Stimulated activated CD4-positive, alpha-beta T cell treated with anti-CD3 and anti-CD28 coated beads, Interleukin-1b, Interleukin-23, amount 100 ng/mL, for 48 hours (primary cell): Measurements from ENCODE around the gene PANK1.
"Not testable (repeated sequence)": the region's sequence is repeated elsewhere in the genome, so short reads cannot be mapped to it uniquely, and the experiment has no call there.

Experiments
- DNase-seq: peaks from one replicate; pipeline ENCODE4 v3.0.0-alpha.2; 2020

PANK1 gene

DNA sequence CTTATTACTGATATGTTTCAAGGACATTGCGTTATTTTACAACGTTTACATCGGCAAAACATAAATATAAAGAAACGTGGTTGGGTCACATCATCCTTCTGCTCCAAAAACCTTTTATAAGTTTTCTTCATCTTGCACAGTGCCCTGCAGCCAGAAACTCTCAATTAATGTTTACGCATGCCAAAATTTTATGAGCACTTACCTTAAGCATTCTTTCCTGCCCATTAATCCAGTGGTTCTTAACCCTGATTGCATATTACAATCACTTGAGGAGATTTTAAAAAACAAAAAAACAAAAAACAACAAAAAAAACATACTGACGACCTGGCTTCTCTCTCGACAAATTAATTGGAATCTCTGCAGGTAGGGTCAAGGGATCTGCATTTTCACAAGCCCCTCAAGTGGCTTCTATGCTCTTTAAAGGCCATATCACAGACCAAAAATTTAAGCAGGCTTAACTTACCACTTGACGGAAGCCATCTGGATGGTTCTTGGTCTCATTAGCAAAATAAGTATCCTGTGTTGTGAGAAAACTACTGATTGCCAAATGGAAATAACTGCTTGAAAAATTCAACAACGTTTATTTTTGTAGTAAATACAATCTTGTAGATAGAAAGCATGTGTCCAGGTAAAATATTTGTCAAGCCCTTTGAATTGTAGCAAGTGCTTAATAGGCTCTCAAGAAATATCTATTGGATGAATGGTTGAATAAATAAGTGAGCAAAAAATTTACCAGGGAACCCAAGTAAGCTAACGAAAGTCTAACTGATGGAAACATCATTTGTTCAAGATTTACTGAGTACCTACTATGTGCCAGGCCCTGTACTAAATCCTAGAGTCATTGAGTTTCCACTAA is 78.7 kb downstream of the PANK1 start:
- no peak for DNase-seq

DNA sequence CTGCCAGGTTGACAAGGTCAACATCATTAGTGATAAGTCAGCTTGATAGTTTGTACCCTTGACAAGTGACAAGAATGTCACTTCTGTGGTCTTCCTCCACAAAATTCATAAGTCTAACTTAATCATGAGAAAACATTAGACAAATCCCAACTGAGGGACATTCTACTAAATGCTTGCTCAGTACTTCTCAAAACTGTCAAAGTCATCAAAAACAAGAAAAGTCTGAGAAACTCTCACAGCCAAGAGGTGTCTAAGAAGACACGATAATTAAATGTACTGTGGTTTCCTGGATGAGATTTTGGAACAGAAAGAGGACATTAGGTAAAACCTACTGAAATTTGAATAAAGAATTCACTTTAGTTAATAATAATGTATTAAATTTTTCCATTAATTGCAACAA is 79.9 kb downstream of the PANK1 start:
- no peak for DNase-seq

- no peak for DNase-seq
Measured at GRCh38 chr10:89563861-89564478, 81.1 kb downstream of the PANK1 start.

DNA sequence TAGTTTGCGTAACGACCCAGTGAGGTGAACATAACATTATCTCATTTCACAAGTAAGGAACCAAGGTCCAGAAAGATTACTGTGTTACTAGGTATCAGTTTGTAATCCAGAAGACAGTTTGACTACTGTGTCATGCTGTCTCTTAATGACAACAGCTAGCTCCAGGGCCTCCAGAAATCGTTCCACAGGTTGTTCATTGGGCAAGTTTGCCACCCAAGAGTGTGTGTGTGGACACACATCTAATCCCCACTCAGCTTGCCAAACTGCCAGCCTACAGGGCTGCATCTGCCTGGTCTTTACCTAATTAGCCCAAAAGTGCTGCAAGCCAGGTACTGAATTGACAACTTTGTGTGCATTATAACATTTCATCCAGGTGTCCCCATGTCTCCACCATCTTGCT is 81.7 kb downstream of the PANK1 start:
- DNase-seq = no peak

- no peak for DNase-seq
Measured at GRCh38 chr10:89556600-89556999, 88.4 kb downstream of the PANK1 start.

GRCh38 chr10:89555688-89556445 is 89.2 kb downstream of the PANK1 start:
- DNase-seq = no peak

DNA sequence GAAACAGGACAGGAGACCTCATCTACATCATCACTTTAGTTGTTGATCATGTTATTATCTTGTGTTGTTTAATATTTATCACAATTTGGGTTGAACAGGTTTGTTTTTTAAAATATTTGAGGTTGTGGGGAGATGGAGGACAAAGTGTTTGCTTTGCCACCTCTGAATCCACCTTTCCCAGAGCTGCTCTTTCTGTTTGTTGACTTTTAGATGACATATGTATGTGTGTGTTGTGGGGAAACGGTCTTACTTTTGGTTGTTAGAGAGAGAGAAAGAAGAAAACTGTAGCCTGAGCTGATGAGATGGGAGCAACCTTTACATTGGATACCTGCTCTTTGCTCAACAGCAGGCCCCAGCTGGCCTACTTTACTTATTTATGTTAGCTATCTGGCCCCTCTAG is 90.6 kb downstream of the PANK1 start:
- DNase-seq = no peak

DNA sequence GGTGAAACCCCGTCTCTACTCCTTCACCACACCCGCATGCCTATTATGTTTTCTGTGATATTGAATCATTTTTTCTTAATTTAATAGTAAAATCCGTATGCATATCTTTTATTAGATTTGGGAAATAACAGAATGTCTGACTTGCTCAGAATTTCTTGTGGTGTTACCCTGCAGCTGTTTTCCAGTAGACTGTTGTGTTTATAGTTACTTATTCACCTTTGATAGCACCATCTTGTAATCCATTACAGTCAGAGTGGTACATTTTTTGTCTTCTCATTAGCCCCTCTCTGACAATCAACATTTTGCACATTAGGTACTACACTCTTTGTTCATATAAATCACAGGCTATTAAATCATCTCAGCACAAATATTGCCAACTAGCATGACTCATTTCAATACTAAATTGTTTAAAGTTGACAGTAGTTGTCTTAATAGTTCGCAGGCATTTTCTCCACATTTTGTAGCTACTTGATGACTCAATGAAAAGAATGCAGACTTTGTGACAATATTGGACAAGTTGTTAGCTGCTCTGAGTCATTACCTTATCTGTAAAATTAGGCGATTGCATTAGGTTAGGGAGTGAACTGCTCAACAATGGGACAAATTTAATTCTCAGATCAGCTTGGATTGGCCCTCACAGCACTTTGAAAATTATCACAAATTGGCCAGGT is 91.8 kb downstream of the PANK1 start:
- DNase-seq = no peak

GRCh38 chr10:89552213-89552612 is 92.8 kb downstream of the PANK1 start:
- no peak for DNase-seq

DNA sequence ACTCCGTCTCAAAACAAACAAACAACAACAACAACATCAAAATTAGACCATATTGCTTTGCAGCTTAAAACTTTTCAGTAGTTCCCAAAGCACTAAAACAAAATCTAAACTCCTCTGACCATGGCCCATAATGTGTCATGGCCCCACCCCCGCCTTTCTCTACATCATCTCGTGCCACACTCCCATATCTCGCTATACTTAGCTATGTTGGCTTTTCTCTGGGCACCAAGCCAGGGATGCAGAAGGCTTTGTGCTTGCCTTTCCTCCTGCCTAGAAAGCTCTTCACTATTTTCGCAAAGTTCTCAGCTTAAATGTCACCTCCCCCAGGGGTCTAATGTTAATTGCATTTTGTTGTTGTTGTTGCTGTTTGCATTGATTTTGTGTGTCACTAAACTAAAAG is 94.5 kb downstream of the PANK1 start:
- no peak for DNase-seq

DNA sequence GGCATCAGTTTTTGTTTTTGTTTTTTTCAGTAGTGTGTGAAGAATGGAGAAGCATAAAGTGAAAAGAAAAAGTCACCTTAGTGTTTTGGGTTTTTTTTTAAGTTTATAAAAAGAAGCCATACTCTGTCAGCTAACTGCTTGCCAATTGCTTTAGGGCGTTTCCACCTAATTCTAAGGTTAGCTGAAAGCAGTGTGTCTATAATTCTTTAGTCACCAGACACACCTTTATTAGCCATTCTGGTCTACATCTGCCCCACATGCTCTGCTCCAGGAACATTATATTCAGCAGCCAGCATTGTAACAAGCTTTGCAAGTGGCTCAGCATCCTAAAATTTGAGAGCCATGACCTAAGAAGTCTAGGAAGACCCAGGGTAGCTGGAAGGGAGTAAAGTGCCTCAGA is 95.5 kb downstream of the PANK1 start:
- DNase-seq = no peak

GRCh38 chr10:89548673-89549072 is 96.4 kb downstream of the PANK1 start:
- no peak for DNase-seq

GRCh38 chr10:89547853-89548513 is 97.1 kb downstream of the PANK1 start:
- DNase-seq = no peak

- not testable (repeated sequence) for DNase-seq
Measured at GRCh38 chr10:89546651-89547050, 98.4 kb downstream of the PANK1 start.

DNA sequence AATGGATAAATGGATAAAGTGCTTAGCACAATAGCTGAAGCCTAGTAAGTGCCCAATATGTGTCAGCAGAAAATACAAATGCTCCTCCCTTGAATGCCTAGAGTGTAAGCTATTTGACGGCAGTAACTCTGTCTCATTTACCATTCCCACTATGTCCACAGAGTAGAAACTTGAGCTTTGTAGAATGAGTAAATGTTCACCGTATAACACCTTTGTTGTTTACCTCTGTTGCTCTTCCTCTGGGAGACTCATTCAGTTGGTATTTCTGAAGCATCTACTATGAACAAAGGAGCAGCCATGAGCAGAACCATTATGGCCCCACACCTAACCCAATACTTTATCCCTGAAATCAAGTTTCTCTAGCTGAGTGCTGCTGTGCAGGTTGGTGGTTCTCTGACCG is 101.2 kb downstream of the PANK1 start:
- no peak for DNase-seq

- no peak for DNase-seq
Measured at GRCh38 chr10:89540420-89540949, 104.6 kb downstream of the PANK1 start.

GRCh38 chr10:89537364-89537763 is 107.7 kb downstream of the PANK1 start:
- no peak for DNase-seq

GRCh38 chr10:89536013-89536354 is 109.1 kb downstream of the PANK1 start:
- DNase-seq = no peak

DNA sequence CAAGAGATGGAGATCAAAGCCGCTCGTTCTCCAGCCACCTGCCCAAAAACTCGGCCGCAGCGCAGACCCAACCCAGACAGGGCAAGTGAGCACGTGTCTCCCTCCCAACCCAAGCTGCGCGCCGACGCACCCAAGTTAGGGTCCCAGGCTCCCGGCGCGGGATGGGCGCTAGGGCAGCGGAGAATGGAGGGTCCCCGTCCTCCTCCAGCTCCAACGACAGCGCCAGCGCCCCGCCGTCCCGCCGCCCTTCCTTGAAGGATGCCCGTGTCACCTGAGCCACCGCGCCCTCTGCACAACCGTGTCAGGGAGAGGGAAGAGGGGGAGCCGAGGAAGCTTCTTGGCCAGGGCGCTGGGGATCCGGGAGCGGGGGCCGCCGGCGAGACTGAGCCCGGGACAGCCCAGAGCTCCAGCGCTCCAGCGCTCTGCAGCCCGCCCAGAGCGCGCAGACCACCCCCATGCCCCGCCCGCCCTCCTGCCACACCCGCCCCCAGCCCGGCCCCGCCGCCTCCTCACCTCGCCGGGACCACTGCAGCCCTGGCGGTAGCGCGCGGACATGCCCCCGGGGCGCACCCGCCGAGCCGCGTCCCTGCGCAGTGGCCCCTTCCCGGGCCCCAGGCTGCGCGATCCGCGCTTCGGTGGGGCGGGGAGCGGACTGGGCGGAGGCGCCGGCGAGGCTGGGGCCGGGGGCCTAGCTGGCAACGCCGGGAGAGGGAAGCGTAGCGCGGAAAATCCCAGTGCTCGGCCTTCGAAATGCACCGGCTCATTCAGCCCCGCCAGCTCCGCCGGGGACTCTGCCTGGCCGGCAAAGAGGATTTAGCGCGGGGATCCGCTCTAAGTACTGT is 109.7 kb downstream of the PANK1 start, which contains the start of gene SLC16A12:
Gene SLC16A12, minus strand, starts transcription at position 424 of the 842 bp plus-strand sequence. CDS start 73,016 bp downstream, outside the sequence.
- DNase-seq = no peak

- DNase-seq = no peak
Measured at GRCh38 chr10:89534826-89535166, 110.2 kb downstream of the PANK1 start.
